H1 (cell line): ENCODE data around the gene MAFG. TPM values are rescaled to one million over a fixed set of nuclear protein-coding genes. Genes with fewer than 3 reads are reported as not detected.

Experiments
- CBX5 ChIP-seq: fragments of 300-800, 300-1000 bp; sonication (generic); IDR thresholded peaks from 2 replicates; pipeline ENCODE4 v1.7.1; 2016; ENCODE audit warnings: antibody characterized with exemption, low read length, low read depth
- CBX8 ChIP-seq: fragments of 300-800, 300-1000 bp; sonication (generic); IDR thresholded peaks from 2 replicates; pipeline ENCODE4 v1.7.1; 2016; ENCODE audit warnings: low read depth, low read length, borderline replicate concordance
- EP300 ChIP-seq, 2 experiments: IDR thresholded peaks; 1 replicate in 1 of 2; 2 replicates in 1 of 2; pipeline ENCODE4 v1.6.1; 2011 to 2012; ENCODE audit warnings: low read depth in 2 of 2, low read length in 2 of 2, mild to moderate bottlenecking in 2 of 2, borderline replicate concordance in 1 of 2, inconsistent platforms in 1 of 2, moderate library complexity in 1 of 2
- FOSL1 ChIP-seq: IDR thresholded peaks from 2 replicates; pipeline ENCODE4 v1.6.1; 2011; ENCODE audit warnings: mild to moderate bottlenecking, low read depth, low read length, moderate library complexity; ENCODE audit not compliant: insufficient read depth
- JUND ChIP-seq: IDR thresholded peaks from 2 replicates; pipeline ENCODE4 v1.6.1; 2011; ENCODE audit warnings: mild to moderate bottlenecking, improper control_type of control experiment, low read length
- MAFK ChIP-seq: IDR thresholded peaks from 2 replicates; pipeline ENCODE4 v1.6.1; 2012; ENCODE audit warnings: low read depth, mild to moderate bottlenecking, improper control_type of control experiment, low read length
- SRF ChIP-seq: IDR thresholded peaks from 2 replicates; pipeline ENCODE4 v1.6.1; 2011; ENCODE audit warnings: mild to moderate bottlenecking, low read depth, low read length, moderate library complexity
- polyA plus RNA-seq, 7 experiments: library from polyadenylated mRNA; depleted of rRNA in 3 of 7; stranded (reverse) in 5 of 7; unstranded in 2 of 7; fragments of >200 nt in 5 of 7; fragments of 200-250 nt in 2 of 7; gene quantifications; 1 replicate in 5 of 7; 2 replicates in 1 of 7; 4 replicates in 1 of 7; pipeline versions ENCODE4 v1.2.1 to v1.2.3, GENCODE V29; 2011 to 2013; ENCODE audit warnings: missing spikeins in 2 of 7, mixed read lengths in 2 of 7
- total RNA-seq: library from RNA; stranded (reverse); fragmentation: NEBNext Ultra II Directional; extraction: Animal tissue kit (Norgen Biotek cat#: 25700); gene quantifications from 2 replicates; pipeline ENCODE4 v1.2.1, GENCODE V29; 2021
- TF ChIP-seq, protein P1 (sequence below): fragments of 300-600 bp; sonication (generic); IDR thresholded peaks from 2 replicates; pipeline ENCODE4 v1.7.1; 2012; ENCODE audit warnings: low read length, moderate library complexity, mild to moderate bottlenecking, inconsistent platforms; ENCODE audit not compliant: insufficient replicate concordance
- TF ChIP-seq, protein P2 (sequence below): IDR thresholded peaks from 2 replicates; pipeline ENCODE4 v1.6.1; 2012; ENCODE audit warnings: inconsistent platforms

The MAFG gene
- total and polyA plus RNA-seq, 2 of the 8 experiments (the other 6 are each of a cell fraction or from before 2014, with no cell fraction given) = 25.5 to 26.9 TPM

DNA sequence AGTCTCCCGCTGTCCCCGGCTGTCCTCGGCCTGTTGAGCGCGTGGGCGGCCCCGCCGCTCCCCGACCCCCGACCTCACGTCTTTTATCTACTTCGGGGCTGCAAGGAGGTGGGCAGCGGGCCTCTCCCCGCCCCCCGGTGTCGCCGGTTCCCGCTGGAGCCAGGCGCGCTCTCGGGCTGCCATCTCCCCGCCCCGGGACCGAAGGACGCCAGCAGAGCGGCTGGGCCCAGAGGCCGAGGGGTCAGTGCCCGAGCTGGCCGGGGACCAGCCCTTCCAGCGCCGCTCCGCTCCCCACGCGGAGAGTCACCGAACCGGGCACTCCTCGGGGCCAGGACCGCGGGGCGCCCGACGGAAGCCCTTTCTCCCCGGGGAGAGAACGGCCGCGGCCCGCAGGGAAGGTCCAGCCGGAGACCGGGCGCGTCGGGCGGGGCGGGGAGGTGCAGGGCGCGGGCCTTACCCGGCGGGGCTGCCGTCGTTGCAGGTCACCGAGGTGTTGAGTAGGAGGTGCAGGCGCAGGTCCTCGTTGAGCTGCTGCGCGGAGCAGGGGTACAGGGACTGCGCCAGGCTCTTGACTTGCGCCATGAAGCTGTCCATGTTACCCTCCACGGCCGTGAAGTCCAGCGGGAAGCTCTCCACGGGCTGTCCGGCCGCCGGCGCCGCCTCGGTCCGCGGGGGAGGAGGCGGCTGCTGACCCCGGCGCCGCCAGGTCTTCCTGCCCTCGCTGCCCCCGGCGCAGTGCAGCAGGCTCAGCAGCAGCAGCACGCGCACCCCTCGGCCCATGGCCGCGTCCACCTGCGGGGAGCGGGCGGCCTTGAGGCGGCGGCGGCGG is 32.8 kb upstream of the MAFG start (continued):
- TF ChIP-seq, protein P1, sequence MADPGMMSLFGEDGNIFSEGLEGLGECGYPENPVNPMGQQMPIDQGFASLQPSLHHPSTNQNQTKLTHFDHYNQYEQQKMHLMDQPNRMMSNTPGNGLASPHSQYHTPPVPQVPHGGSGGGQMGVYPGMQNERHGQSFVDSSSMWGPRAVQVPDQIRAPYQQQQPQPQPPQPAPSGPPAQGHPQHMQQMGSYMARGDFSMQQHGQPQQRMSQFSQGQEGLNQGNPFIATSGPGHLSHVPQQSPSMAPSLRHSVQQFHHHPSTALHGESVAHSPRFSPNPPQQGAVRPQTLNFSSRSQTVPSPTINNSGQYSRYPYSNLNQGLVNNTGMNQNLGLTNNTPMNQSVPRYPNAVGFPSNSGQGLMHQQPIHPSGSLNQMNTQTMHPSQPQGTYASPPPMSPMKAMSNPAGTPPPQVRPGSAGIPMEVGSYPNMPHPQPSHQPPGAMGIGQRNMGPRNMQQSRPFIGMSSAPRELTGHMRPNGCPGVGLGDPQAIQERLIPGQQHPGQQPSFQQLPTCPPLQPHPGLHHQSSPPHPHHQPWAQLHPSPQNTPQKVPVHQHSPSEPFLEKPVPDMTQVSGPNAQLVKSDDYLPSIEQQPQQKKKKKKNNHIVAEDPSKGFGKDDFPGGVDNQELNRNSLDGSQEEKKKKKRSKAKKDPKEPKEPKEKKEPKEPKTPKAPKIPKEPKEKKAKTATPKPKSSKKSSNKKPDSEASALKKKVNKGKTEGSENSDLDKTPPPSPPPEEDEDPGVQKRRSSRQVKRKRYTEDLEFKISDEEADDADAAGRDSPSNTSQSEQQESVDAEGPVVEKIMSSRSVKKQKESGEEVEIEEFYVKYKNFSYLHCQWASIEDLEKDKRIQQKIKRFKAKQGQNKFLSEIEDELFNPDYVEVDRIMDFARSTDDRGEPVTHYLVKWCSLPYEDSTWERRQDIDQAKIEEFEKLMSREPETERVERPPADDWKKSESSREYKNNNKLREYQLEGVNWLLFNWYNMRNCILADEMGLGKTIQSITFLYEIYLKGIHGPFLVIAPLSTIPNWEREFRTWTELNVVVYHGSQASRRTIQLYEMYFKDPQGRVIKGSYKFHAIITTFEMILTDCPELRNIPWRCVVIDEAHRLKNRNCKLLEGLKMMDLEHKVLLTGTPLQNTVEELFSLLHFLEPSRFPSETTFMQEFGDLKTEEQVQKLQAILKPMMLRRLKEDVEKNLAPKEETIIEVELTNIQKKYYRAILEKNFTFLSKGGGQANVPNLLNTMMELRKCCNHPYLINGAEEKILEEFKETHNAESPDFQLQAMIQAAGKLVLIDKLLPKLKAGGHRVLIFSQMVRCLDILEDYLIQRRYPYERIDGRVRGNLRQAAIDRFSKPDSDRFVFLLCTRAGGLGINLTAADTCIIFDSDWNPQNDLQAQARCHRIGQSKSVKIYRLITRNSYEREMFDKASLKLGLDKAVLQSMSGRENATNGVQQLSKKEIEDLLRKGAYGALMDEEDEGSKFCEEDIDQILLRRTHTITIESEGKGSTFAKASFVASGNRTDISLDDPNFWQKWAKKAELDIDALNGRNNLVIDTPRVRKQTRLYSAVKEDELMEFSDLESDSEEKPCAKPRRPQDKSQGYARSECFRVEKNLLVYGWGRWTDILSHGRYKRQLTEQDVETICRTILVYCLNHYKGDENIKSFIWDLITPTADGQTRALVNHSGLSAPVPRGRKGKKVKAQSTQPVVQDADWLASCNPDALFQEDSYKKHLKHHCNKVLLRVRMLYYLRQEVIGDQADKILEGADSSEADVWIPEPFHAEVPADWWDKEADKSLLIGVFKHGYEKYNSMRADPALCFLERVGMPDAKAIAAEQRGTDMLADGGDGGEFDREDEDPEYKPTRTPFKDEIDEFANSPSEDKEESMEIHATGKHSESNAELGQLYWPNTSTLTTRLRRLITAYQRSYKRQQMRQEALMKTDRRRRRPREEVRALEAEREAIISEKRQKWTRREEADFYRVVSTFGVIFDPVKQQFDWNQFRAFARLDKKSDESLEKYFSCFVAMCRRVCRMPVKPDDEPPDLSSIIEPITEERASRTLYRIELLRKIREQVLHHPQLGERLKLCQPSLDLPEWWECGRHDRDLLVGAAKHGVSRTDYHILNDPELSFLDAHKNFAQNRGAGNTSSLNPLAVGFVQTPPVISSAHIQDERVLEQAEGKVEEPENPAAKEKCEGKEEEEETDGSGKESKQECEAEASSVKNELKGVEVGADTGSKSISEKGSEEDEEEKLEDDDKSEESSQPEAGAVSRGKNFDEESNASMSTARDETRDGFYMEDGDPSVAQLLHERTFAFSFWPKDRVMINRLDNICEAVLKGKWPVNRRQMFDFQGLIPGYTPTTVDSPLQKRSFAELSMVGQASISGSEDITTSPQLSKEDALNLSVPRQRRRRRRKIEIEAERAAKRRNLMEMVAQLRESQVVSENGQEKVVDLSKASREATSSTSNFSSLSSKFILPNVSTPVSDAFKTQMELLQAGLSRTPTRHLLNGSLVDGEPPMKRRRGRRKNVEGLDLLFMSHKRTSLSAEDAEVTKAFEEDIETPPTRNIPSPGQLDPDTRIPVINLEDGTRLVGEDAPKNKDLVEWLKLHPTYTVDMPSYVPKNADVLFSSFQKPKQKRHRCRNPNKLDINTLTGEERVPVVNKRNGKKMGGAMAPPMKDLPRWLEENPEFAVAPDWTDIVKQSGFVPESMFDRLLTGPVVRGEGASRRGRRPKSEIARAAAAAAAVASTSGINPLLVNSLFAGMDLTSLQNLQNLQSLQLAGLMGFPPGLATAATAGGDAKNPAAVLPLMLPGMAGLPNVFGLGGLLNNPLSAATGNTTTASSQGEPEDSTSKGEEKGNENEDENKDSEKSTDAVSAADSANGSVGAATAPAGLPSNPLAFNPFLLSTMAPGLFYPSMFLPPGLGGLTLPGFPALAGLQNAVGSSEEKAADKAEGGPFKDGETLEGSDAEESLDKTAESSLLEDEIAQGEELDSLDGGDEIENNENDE = no peak
- no peak for TF ChIP-seq EP300 (IDR thresholded peaks at IDR 0.05; ENCODE audit: borderline replicate concordance in 1 of 2, low read depth in 2 of 2, low read length in 2 of 2)
- TF ChIP-seq JUND = no peak
- no peak for TF ChIP-seq CBX8
- TF ChIP-seq FOSL1 = no peak
- TF ChIP-seq CBX5 = no peak
- TF ChIP-seq, protein P2, sequence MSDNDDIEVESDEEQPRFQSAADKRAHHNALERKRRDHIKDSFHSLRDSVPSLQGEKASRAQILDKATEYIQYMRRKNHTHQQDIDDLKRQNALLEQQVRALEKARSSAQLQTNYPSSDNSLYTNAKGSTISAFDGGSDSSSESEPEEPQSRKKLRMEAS = peak; percentile 36; the same call in 1 of the 2 replicates
- no peak for TF ChIP-seq MAFK
- no peak for TF ChIP-seq SRF
